Caco-2 (cell line): ENCODE results near the gene TWNK. TPM values are rescaled to one million over a fixed set of nuclear protein-coding genes. Genes with fewer than 3 reads are reported as not detected.

Source experiments
- BruUV-seq: library from RNA; stranded (reverse); fragments of 400-500 nt; replicated peaks from 2 replicates; lab custom pipeline; 2021; lab: Mats Ljungman, UMichigan
- CTCF ChIA-PET: fragments of 300-600 bp; sonication (Branson Sonifier 250); formaldehyde crosslinking; loops from one replicate; lab custom pipeline; 2022; ENCODE audit warnings: antibody characterized with exemption; lab: Charles Lee
- POLR2A ChIA-PET: fragments of 300-600 bp; sonication (Branson Sonifier 250); formaldehyde crosslinking; loops from one replicate; lab custom pipeline; 2022; ENCODE audit warnings: antibody characterized with exemption; lab: Charles Lee
- DNase-seq, 2 experiments: peaks; one replicate each; pipeline versions ENCODE4 v3.0.0 to v3.0.0-alpha.2; 2020 to 2022
- H3K27me3 ChIP-seq: replicated peaks from 2 replicates; pipeline ENCODE4 v1.6.0; 2011; ENCODE audit warnings: low read length; ENCODE audit not compliant: control insufficient read depth, insufficient read depth
- H3K36me3 ChIP-seq: 2 replicates; pipeline ENCODE4 v1.5.1; 2011; ENCODE audit warnings: low read length; ENCODE audit not compliant: control insufficient read depth, insufficient read depth
- H3K4me1 ChIP-seq: fragments of 250-450 bp; sonication (Bioruptor Pico); 2 replicates; pipeline ENCODE4 v1.5.1; 2020; ENCODE audit warnings: mild to moderate bottlenecking
- H3K4me3 ChIP-seq: 2 replicates; pipeline ENCODE4 v1.5.1; 2011; ENCODE audit warnings: low read depth, mild to moderate bottlenecking, control low read depth, low read length
- H3K9me3 ChIP-seq: fragments of 250-450 bp; sonication (Bioruptor Pico); 2 replicates; pipeline ENCODE4 v1.5.1; 2020; ENCODE audit warnings: mild to moderate bottlenecking, moderate library complexity
- H3K27ac Mint-ChIP-seq: one replicate; pipeline ENCODE4 v1.8.0; 2022; ENCODE audit warnings: mixed read lengths; ENCODE audit not compliant: unreplicated experiment
- H3K27me3 Mint-ChIP-seq: one replicate; pipeline ENCODE4 v1.8.0; 2022; ENCODE audit warnings: mixed read lengths; ENCODE audit not compliant: insufficient read depth, unreplicated experiment
- H3K36me3 Mint-ChIP-seq: one replicate; pipeline ENCODE4 v1.8.0; 2022; ENCODE audit warnings: mild to moderate bottlenecking, mixed read lengths; ENCODE audit not compliant: insufficient read depth, unreplicated experiment
- H3K4me1 Mint-ChIP-seq: one replicate; pipeline ENCODE4 v1.8.0; 2022; ENCODE audit warnings: low read depth, mixed read lengths; ENCODE audit not compliant: unreplicated experiment
- H3K4me3 Mint-ChIP-seq: one replicate; pipeline ENCODE4 v1.8.0; 2022; ENCODE audit warnings: mild to moderate bottlenecking, moderate library complexity, mixed read lengths; ENCODE audit not compliant: unreplicated experiment
- H3K9me3 Mint-ChIP-seq: one replicate; pipeline ENCODE4 v1.8.0; 2022; ENCODE audit warnings: mixed read lengths; ENCODE audit not compliant: unreplicated experiment
- intact Hi-C: fragments of 100-400 bp; cut with micrococcal nuclease; formaldehyde crosslinking; loops from one replicate; pipeline ENCODE4 v1.10.0; 2022; ENCODE audit not compliant: unreplicated experiment
- total RNA-seq: library from RNA; stranded (reverse); gene quantifications from 2 replicates; pipeline ENCODE4 v1.2.3, GENCODE V29; 2022
- TF ChIP-seq, protein P1 (sequence below), 2 experiments: fragments of 200-600 bp in 1 of 2; IDR thresholded peaks; 1 replicate in 1 of 2; 2 replicates in 1 of 2; pipeline versions ENCODE4 v1.5.1 to v1.8.0; 2011 to 2022; ENCODE audit warnings: antibody characterized with exemption in 1 of 2, control low read depth in 1 of 2, inconsistent platforms in 1 of 2, low read depth in 1 of 2, low read length in 1 of 2, mild to moderate bottlenecking in 1 of 2, moderate library complexity in 1 of 2; ENCODE audit not compliant: insufficient read depth in 1 of 2, severe bottlenecking in 1 of 2, unreplicated experiment in 1 of 2

TWNK gene
- total RNA-seq, 1 experiment from 2014 or later: 29.8 TPM

DNA sequence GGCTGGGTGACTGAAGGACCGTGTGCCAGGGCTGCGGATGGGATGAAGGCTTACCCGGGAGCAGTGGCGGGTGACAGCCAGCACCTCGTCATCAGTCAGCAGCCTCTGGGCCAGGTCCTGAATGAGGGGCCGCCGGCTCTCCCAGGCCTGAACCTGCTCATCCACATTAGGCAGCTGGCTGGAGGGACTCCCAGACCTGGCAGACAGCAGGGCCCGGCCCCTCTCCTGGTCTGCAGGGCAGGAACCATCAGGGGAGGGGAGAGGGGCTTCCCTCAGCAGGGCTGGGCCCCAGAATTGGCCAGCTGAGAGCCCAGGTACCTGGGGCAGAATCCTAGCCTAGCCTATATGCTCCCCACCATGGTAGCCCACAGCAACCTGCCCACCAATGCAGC, 28.2 kb downstream of the TWNK start:
- H3K4me3 Mint-ChIP-seq: no peak overlapping the region
- BruUV-seq: no TSS peak
- no peak overlapping the region for H3K27ac Mint-ChIP-seq
- Histone ChIP-seq H3K9me3 (no peaks in the 10 kb centered on the region), H3K4me1 (peaks cover 11% of the 10 kb centered on the region; the same call in 1 of the 2 replicates), H3K36me3 (no peaks in the 10 kb centered on the region), H3K4me3 (no peak overlapping the region), H3K27me3 (no peaks in the 10 kb centered on the region)
- H3K9me3 Mint-ChIP-seq: no peaks in the 10 kb centered on the region
- ChIA-PET CTCF (interaction anchor here (0.6 to 2.5 kb wide), 5 partner anchors 12 to 163 kb away, joined by 4 to 58 read pairs (median 7); partner anchors contain the start of genes LZTS2, PDZD7 and SFXN3), POLR2A (no interaction called here)
- no peaks in the 10 kb centered on the region for H3K27me3 Mint-ChIP-seq
- no peaks in the 10 kb centered on the region for H3K36me3 Mint-ChIP-seq
- peaks cover 20% of the 10 kb centered on the region for H3K4me1 Mint-ChIP-seq
- TF ChIP-seq, protein P1, sequence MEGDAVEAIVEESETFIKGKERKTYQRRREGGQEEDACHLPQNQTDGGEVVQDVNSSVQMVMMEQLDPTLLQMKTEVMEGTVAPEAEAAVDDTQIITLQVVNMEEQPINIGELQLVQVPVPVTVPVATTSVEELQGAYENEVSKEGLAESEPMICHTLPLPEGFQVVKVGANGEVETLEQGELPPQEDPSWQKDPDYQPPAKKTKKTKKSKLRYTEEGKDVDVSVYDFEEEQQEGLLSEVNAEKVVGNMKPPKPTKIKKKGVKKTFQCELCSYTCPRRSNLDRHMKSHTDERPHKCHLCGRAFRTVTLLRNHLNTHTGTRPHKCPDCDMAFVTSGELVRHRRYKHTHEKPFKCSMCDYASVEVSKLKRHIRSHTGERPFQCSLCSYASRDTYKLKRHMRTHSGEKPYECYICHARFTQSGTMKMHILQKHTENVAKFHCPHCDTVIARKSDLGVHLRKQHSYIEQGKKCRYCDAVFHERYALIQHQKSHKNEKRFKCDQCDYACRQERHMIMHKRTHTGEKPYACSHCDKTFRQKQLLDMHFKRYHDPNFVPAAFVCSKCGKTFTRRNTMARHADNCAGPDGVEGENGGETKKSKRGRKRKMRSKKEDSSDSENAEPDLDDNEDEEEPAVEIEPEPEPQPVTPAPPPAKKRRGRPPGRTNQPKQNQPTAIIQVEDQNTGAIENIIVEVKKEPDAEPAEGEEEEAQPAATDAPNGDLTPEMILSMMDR (IDR thresholded peaks at IDR 0.05; ENCODE audit: insufficient read depth in 1 of 2, low read depth in 1 of 2, low read length in 1 of 2, severe bottlenecking in 1 of 2, unreplicated experiment in 1 of 2): no peak
- intact Hi-C loops: no loop called here
- no peak for DNase-seq

DNA sequence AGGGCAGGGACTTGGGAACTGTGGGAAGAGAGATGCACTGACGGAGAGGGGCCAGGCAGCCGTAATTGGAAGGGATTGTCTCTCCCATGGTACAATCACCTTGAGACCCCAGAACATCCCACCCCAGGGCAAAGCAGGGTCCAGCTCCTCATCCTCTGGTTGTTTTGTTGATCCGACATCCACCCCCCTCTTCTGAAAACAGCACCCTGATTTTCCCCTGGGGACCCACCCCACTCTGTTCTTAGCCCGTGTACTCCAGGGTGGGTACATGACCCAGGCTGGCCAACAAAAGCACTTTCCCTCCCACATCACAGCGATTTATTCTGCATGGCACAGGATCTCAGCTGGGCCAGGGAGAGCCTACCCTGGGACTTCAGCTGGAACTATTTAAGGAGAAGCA, 29.5 kb downstream of the TWNK start:
- CTCF ChIA-PET: interaction anchor here (0.6 kb wide), 1 partner anchor 11 kb away, joined by 3 read pairs; no protein-coding TSS in a partner anchor

DNA sequence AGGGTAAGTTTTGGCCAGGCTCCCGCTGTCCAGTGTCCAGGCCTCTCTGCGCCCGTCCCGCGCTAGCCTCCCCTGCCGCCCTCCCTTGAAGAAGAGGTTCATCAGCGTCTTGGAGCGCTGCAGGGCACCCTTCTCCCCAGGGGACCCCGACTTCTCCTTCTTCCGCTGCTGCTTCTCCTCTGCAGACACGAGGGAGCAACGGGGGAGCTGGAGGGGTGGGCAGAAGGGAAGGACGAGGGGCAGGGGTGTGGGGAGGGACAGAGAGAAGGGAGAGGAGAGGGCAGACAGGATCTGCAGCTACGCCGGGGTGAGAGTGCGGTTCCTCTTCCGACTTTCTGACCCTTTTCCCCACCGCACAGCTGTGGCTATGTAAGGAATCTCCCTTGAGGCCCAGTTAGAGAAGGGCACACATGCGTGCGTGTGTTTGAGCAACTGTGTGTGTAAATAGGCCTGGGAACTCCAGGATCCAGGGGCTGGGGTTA, 30.8 kb downstream of the TWNK start:
- Histone ChIP-seq H3K27me3 (no peaks in the 10 kb centered on the region), H3K4me1 (peaks cover 11% of the 10 kb centered on the region; the same call in 1 of the 2 replicates), H3K36me3 (no peaks in the 10 kb centered on the region), H3K4me3 (no peak overlapping the region), H3K9me3 (no peaks in the 10 kb centered on the region)
- H3K9me3 Mint-ChIP-seq: no peaks in the 10 kb centered on the region
- intact Hi-C loops: loop anchor here (2.0 kb wide), 1 partner anchor 23 kb away; no protein-coding TSS in a partner anchor
- H3K4me3 Mint-ChIP-seq: no peak overlapping the region
- BruUV-seq: no TSS peak
- H3K36me3 Mint-ChIP-seq: no peaks in the 10 kb centered on the region
- no peak overlapping the region for H3K27ac Mint-ChIP-seq
- POLR2A ChIA-PET: no interaction called here
- no peak for DNase-seq
- CTCF ChIA-PET: interaction anchor here (0.6 to 2.7 kb wide), 8 partner anchors 11 to 44 kb away, joined by 3 to 22 read pairs (median 6); partner anchors contain the start of genes KAZALD1, LZTS2, PDZD7 and SFXN3
- H3K27me3 Mint-ChIP-seq: no peaks in the 10 kb centered on the region
- TF ChIP-seq, protein P1 (IDR thresholded peaks at IDR 0.05; ENCODE audit: insufficient read depth in 1 of 2, low read depth in 1 of 2, low read length in 1 of 2, severe bottlenecking in 1 of 2, unreplicated experiment in 1 of 2): no peak
- peaks cover 15% of the 10 kb centered on the region for H3K4me1 Mint-ChIP-seq

More for the DNA sequence above, 29.5 kb downstream of the TWNK start:
- TF ChIP-seq, protein P1 (IDR thresholded peaks at IDR 0.05; ENCODE audit: insufficient read depth in 1 of 2, low read depth in 1 of 2, low read length in 1 of 2, severe bottlenecking in 1 of 2, unreplicated experiment in 1 of 2): no peak
- Histone ChIP-seq H3K9me3 (no peaks in the 10 kb centered on the region), H3K36me3 (no peaks in the 10 kb centered on the region), H3K4me3 (no peak overlapping the region), H3K27me3 (no peaks in the 10 kb centered on the region), H3K4me1 (peaks cover 11% of the 10 kb centered on the region; the same call in 1 of the 2 replicates)
- no peaks in the 10 kb centered on the region for H3K36me3 Mint-ChIP-seq
- DNase-seq: no peak
- H3K4me1 Mint-ChIP-seq: peaks cover 20% of the 10 kb centered on the region
- POLR2A ChIA-PET: interaction anchor here (0.5 kb wide), 1 partner anchor 18 kb away, joined by 3 read pairs; no protein-coding TSS in a partner anchor
- H3K27me3 Mint-ChIP-seq: no peaks in the 10 kb centered on the region
- no TSS peak for BruUV-seq
- H3K4me3 Mint-ChIP-seq: no peak overlapping the region
- no peaks in the 10 kb centered on the region for H3K9me3 Mint-ChIP-seq
- H3K27ac Mint-ChIP-seq: no peak overlapping the region
- intact Hi-C loops: no loop called here
